HepG2 (cell line): ENCODE measurements around the gene GLCE. TPM values are rescaled to one million over a fixed set of nuclear protein-coding genes. Genes with fewer than 3 reads are reported as not detected.

Source experiments
- ATAC-seq: fragments of 200-7000 bp; cut with Tn5 transposase; 3 replicates; pipeline ENCODE4 v1.9.1; 2020; ENCODE audit warnings: mild to moderate bottlenecking, moderate library complexity
- BruUV-seq: library from RNA; stranded (reverse); fragments of 400-500 nt; replicated peaks from 2 replicates; lab custom pipeline; 2021; lab: Mats Ljungman, UMichigan
- CTCF ChIA-PET: fragments of 300-600 bp; formaldehyde crosslinking; extraction: SDS; loops from one replicate; lab custom pipeline; 2021; ENCODE audit warnings: low total read pairs, inconsistent platforms, low intra/inter-chr PET ratio; lab: Yijun Ruan, JAX
- POLR2A ChIA-PET: fragments of 350-600 bp; sonication (Branson Sonifier 250); formaldehyde crosslinking; loops from one replicate; lab custom pipeline; 2020; ENCODE audit warnings: antibody characterized with exemption, inconsistent platforms; lab: Yijun Ruan, JAX
- DNase-seq: peaks from one replicate; pipeline ENCODE4 v3.0.0-alpha.2; 2015; ENCODE audit warnings: low spot score
- FAIRE-seq: peaks from 3 replicates; lab custom pipeline; 2011; peaks lifted over from hg19 to GRCh38; lab: Jason Lieb, UNC
- H2AFZ ChIP-seq: one replicate; pipeline ENCODE4 v1.6.1; 2011; ENCODE audit warnings: low read length, inconsistent platforms
- H3K27ac ChIP-seq: fragments of 300-600 bp; 3 replicates; pipeline ENCODE4 v1.8.0; 2011; ENCODE audit warnings: mixed run types, mild to moderate bottlenecking, mixed read lengths, low read length, inconsistent platforms; ENCODE audit not compliant: insufficient read depth; ENCODE audit errors: extremely low read length
- H3K27me3 ChIP-seq, 2 experiments: fragments of 200-600 bp in 1 of 2; 2 replicates in 1 of 2; 3 replicates in 1 of 2; pipeline versions ENCODE4 v1.6.0 to v1.8.0; 2011; ENCODE audit warnings: low read length in 2 of 2, mild to moderate bottlenecking in 2 of 2, moderate library complexity in 2 of 2, inconsistent platforms in 1 of 2; ENCODE audit not compliant: insufficient read depth in 2 of 2, control insufficient read depth in 1 of 2
- H3K36me3 ChIP-seq, 2 experiments: fragments of 200-600 bp in 1 of 2; replicated peaks in 1 of 2; 2 replicates in 1 of 2; 3 replicates in 1 of 2; pipeline versions ENCODE4 v1.5.1 to v1.8.0; 2011; ENCODE audit warnings: low read length in 2 of 2, inconsistent platforms in 1 of 2; ENCODE audit not compliant: insufficient read depth in 2 of 2, control insufficient read depth in 1 of 2
- H3K4me1 ChIP-seq: 2 replicates; pipeline ENCODE4 v1.5.1; 2012; ENCODE audit warnings: low read length, inconsistent platforms; ENCODE audit not compliant: insufficient read depth
- H3K4me2 ChIP-seq: 2 replicates; pipeline ENCODE4 v1.6.0; 2011; ENCODE audit warnings: low read depth, low read length, inconsistent platforms
- H3K4me3 ChIP-seq, 3 experiments: fragments of 200-600 bp in 1 of 3; sonication (generic), shearing (Covaris generic) in 1 of 3; replicated peaks in 1 of 3; 2 replicates each; pipeline ENCODE4 v1.5.1; 2011 to 2016; ENCODE audit warnings: low read length in 3 of 3, inconsistent platforms in 2 of 3, low read depth in 2 of 3, mild to moderate bottlenecking in 2 of 3, control low read depth in 1 of 3, mixed read lengths in 1 of 3; ENCODE audit not compliant: insufficient read depth in 1 of 3
- H3K79me2 ChIP-seq: one replicate; pipeline ENCODE4 v1.6.1; 2011; ENCODE audit warnings: low read length, inconsistent platforms; ENCODE audit not compliant: insufficient read depth
- H3K9ac ChIP-seq: 2 replicates; pipeline ENCODE4 v1.6.0; 2011; ENCODE audit warnings: mild to moderate bottlenecking, low read depth, low read length, inconsistent platforms; ENCODE audit not compliant: insufficient read depth
- H3K9me3 ChIP-seq: 2 replicates; pipeline ENCODE4 v1.5.1; 2012; ENCODE audit warnings: mild to moderate bottlenecking, low read length
- H4K20me1 ChIP-seq: 2 replicates; pipeline ENCODE4 v1.6.0; 2011; ENCODE audit warnings: inconsistent platforms, mild to moderate bottlenecking, low read length, moderate library complexity; ENCODE audit not compliant: insufficient read depth
- ATF7 ChIP-seq, 2 experiments: fragments of 450-650 bp in 1 of 2; sonication (generic) in 1 of 2; formaldehyde crosslinking in 1 of 2; IDR thresholded peaks; 2 replicates each; pipeline versions ENCODE4 v1.4.0 to v1.6.1; 2016 to 2020; ENCODE audit warnings: antibody characterized with exemption in 1 of 2, mild to moderate bottlenecking in 1 of 2, missing genetic modification reagents in 1 of 2
- GABPB1 ChIP-seq: IDR thresholded peaks from 2 replicates; pipeline ENCODE4 v1.6.1; 2016; ENCODE audit warnings: mild to moderate bottlenecking, missing genetic modification reagents, moderate library complexity, missing compliant biosample characterization
- KDM3A ChIP-seq: IDR thresholded peaks from 2 replicates; pipeline ENCODE4 v1.6.1; 2018; ENCODE audit warnings: low read depth, missing compliant biosample characterization
- NFKBIZ ChIP-seq: IDR thresholded peaks from 2 replicates; pipeline ENCODE4 v1.6.1; 2018; ENCODE audit warnings: missing genetic modification reagents, missing compliant biosample characterization
- RORA ChIP-seq: sonication (generic); formaldehyde crosslinking; IDR thresholded peaks from 2 replicates; pipeline ENCODE4 v1.5.0; 2020; ENCODE audit warnings: mild to moderate bottlenecking, missing genetic modification reagents, moderate library complexity
- SUZ12 ChIP-seq: fragments of 150-350 bp; IDR thresholded peaks from 2 replicates; pipeline ENCODE4 v1.6.1; 2014; ENCODE audit warnings: low read depth, low read length
- TCF7 ChIP-seq: sonication (generic); IDR thresholded peaks from 2 replicates; pipeline ENCODE4 v1.6.1; 2016; ENCODE audit warnings: antibody characterized with exemption, low read depth
- TEAD2 ChIP-seq: sonication (generic); formaldehyde crosslinking; IDR thresholded peaks from 2 replicates; pipeline ENCODE4 v1.9.0; 2021; ENCODE audit warnings: missing genetic modification reagents
- ZKSCAN8 ChIP-seq: IDR thresholded peaks from 2 replicates; pipeline ENCODE4 v1.6.1; 2016; ENCODE audit warnings: borderline replicate concordance, missing genetic modification reagents, missing compliant biosample characterization
- whole genome bisulfite sequencing: methylation state at CpG from one replicate; pipeline ENCODE4 v1.1.6; 2017; ENCODE audit warnings: low lambda C conversion rate; 5-methylcytosine and 5-hydroxymethylcytosine counted together
- in situ Hi-C: cut with HindIII; loops from 2 replicates; pipeline ENCODE4 v1.10.0; 2017; ENCODE audit warnings: low pct_unique_long_range_greater_than_20kb; ENCODE audit not compliant: extremely low pct_ligation_motif_present
- intact Hi-C: fragments of 100-400 bp; cut with micrococcal nuclease; formaldehyde crosslinking; loops from one replicate; pipeline ENCODE4 v1.10.0; 2022; ENCODE audit not compliant: unreplicated experiment
- polyA plus RNA-seq, 8 experiments: library from polyadenylated mRNA; depleted of rRNA in 3 of 8; stranded (reverse) in 7 of 8; unstranded in 1 of 8; fragments of >200 nt; fragmentation: Illumina TruSeq in 4 of 8; extraction: Trizol in 4 of 8; gene quantifications; 2 replicates each; pipeline versions ENCODE4 v1.2.1 to v1.2.3, GENCODE V29; 2011 to 2016; ENCODE audit warnings: low read depth in 4 of 8, missing spikeins in 1 of 8, mixed read lengths in 1 of 8; ENCODE audit not compliant: insufficient read depth in 1 of 8
- total RNA-seq, 5 experiments: library from RNA; depleted of rRNA; stranded (reverse); fragments of >200 nt; fragmentation: Illumina TruSeq; extraction: Trizol; gene quantifications; 2 replicates each; pipeline ENCODE4 v1.2.3, GENCODE V29; 2016; ENCODE audit warnings: low read depth in 1 of 5
- TF ChIP-seq, protein P1 (sequence below): sonication (generic); formaldehyde crosslinking; IDR thresholded peaks from 2 replicates; pipeline ENCODE4 v1.4.0; 2020; ENCODE audit warnings: missing genetic modification reagents, low read depth, mild to moderate bottlenecking, borderline replicate concordance
- TF ChIP-seq, protein P2 (sequence below): sonication (generic); formaldehyde crosslinking; IDR thresholded peaks from 2 replicates; pipeline ENCODE4 v1.8.0; 2023; ENCODE audit warnings: mild to moderate bottlenecking, missing genetic modification reagents
- TF ChIP-seq, protein P3 (sequence below): sonication (generic); formaldehyde crosslinking; conservative IDR thresholded peaks from 2 replicates; pipeline ENCODE4 v1.4.0; 2020; ENCODE audit warnings: mild to moderate bottlenecking, missing genetic modification reagents, moderate library complexity
- TF ChIP-seq, protein P4 (sequence below): sonication (generic); formaldehyde crosslinking; IDR thresholded peaks from 2 replicates; pipeline ENCODE4 v1.8.1; 2023; ENCODE audit warnings: mild to moderate bottlenecking, inconsistent platforms, moderate library complexity, missing genetic modification reagents, borderline replicate concordance

GLCE gene
- total and polyA plus RNA-seq, 2 of the 13 experiments (the other 11 are each of a cell fraction or from before 2014, with no cell fraction given), result 12.9 to 23.4 TPM

DNA sequence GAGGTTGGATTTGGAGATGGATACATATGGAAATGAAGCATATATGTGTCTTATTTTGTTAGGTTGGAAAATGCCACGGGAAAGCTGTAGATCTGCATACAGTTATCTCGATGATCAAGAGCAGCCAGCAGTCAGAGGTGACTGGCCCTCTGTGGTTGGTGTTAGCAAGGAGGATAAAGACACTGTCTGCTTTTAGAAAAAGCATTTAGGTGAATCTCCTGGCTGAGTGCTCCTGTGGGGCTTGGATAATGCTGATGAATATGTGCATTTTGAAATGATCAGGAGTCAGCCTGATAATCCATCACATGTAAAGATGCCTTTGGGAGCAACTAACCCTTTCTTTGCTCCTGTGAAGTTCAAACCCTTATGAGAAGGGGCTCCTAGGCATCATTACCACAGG, 24.9 kb upstream of the GLCE start:
- H3K27ac ChIP-seq, result no peak overlapping the region
- POLR2A ChIA-PET, result no interaction called here
- 61% methylated on average over 2 of the region's 2 CpGs for WGBS
- no peak overlapping the region for H3K9ac ChIP-seq
- H3K4me1 ChIP-seq, result peaks cover 35% of the 10 kb centered on the region
- intact Hi-C loops (no loop called here), in situ Hi-C loops (no loop called here)
- H3K4me2 ChIP-seq, result no peak overlapping the region
- no peaks in the 10 kb centered on the region for H3K9me3 ChIP-seq
- 0 out of 5 replicates have a peak, but pooled peaks cover 0 to 11% of the 10 kb centered on the region in 2 experiments for H3K27me3 ChIP-seq
- H4K20me1 ChIP-seq, result no peaks in the 10 kb centered on the region
- no peak for ATAC-seq
- TF ChIP-seq NFKBIZ (CRISPR knock-in tag), result no peak
- no peak for TF ChIP-seq TEAD2 (CRISPR knock-in tag)
- no peak for TF ChIP-seq ATF7 (IDR thresholded peaks at IDR 0.05)
- TF ChIP-seq ATF7 (CRISPR knock-in tag; IDR thresholded peaks at IDR 0.05), result no peak
- TF ChIP-seq KDM3A, result no peak
- no peak for TF ChIP-seq RORA (CRISPR knock-in tag)
- TF ChIP-seq SUZ12, result no peak
- TF ChIP-seq GABPB1, result no peak
- TF ChIP-seq, protein P1, sequence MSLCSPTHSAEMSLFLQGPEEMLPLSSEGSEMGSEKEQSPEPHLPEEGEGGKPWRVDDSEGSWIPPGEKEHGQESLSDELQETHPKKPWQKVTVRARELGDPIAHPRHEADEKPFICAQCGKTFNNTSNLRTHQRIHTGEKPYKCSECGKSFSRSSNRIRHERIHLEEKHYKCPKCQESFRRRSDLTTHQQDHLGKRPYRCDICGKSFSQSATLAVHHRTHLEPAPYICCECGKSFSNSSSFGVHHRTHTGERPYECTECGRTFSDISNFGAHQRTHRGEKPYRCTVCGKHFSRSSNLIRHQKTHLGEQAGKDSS (CRISPR knock-in tag), result no peak
- H3K36me3 ChIP-seq, result no peaks in the 10 kb centered on the region
- no peak for DNase-seq
- FAIRE-seq, result no peak
- CTCF ChIA-PET, result no interaction called here
- no TSS peak for BruUV-seq
- no peak overlapping the region for H2AFZ ChIP-seq
- no peaks in the 10 kb centered on the region for H3K79me2 ChIP-seq
- H3K4me3 ChIP-seq, result no peak overlapping the region

DNA sequence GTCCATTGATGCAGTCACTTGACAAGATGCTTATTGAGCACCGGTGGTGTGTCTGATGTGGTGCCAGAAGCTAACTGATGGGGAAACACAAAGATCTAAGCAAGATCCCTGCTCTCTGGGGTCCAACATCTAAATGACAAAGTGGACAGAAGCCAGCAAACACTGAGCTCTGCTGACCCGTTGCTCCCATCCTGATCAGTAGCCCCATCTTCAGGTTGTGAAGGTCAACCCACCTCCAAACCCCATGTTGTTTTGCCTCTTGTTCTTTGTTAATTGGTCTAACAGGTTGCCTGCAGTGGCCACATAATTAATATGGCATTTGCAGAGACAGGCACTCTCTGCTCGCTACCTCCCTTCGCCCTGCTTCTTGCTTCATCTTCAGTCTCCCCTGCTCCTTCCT, 21.5 kb upstream of the GLCE start:
- no peaks in the 10 kb centered on the region for H3K36me3 ChIP-seq
- ChIA-PET CTCF (no interaction called here), POLR2A (no interaction called here)
- H3K4me1 ChIP-seq, result peaks cover under 1% of the 10 kb centered on the region
- no peaks in the 10 kb centered on the region for H4K20me1 ChIP-seq
- ATAC-seq (no peak), FAIRE-seq (no peak), DNase-seq (no peak)
- H3K9me3 ChIP-seq, result no peaks in the 10 kb centered on the region
- no peak overlapping the region for H3K4me2 ChIP-seq
- no peak overlapping the region for H2AFZ ChIP-seq
- H3K27me3 ChIP-seq, result 0 out of 5 replicates have a peak, but pooled peaks cover 0 to 8% of the 10 kb centered on the region in 2 experiments
- in situ Hi-C loops, result no loop called here
- intact Hi-C loops, result no loop called here
- no peak overlapping the region for H3K4me3 ChIP-seq
- H3K27ac ChIP-seq, result no peak overlapping the region
- 36% methylated on average over 4 of the region's 4 CpGs for WGBS
- no peak overlapping the region for H3K9ac ChIP-seq
- BruUV-seq, result no TSS peak
- no peaks in the 10 kb centered on the region for H3K79me2 ChIP-seq
- TF ChIP-seq, protein P2, sequence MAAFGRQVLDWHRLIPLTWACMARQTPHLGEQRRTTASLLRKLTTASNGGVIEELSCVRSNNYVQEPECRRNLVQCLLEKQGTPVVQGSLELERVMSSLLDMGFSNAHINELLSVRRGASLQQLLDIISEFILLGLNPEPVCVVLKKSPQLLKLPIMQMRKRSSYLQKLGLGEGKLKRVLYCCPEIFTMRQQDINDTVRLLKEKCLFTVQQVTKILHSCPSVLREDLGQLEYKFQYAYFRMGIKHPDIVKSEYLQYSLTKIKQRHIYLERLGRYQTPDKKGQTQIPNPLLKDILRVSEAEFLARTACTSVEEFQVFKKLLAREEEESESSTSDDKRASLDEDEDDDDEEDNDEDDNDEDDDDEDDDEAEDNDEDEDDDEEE (CRISPR knock-in tag), result no peak
- TF ChIP-seq TCF7 (no peak), ZKSCAN8 (CRISPR knock-in tag) (no peak)
- TF ChIP-seq, protein P3, sequence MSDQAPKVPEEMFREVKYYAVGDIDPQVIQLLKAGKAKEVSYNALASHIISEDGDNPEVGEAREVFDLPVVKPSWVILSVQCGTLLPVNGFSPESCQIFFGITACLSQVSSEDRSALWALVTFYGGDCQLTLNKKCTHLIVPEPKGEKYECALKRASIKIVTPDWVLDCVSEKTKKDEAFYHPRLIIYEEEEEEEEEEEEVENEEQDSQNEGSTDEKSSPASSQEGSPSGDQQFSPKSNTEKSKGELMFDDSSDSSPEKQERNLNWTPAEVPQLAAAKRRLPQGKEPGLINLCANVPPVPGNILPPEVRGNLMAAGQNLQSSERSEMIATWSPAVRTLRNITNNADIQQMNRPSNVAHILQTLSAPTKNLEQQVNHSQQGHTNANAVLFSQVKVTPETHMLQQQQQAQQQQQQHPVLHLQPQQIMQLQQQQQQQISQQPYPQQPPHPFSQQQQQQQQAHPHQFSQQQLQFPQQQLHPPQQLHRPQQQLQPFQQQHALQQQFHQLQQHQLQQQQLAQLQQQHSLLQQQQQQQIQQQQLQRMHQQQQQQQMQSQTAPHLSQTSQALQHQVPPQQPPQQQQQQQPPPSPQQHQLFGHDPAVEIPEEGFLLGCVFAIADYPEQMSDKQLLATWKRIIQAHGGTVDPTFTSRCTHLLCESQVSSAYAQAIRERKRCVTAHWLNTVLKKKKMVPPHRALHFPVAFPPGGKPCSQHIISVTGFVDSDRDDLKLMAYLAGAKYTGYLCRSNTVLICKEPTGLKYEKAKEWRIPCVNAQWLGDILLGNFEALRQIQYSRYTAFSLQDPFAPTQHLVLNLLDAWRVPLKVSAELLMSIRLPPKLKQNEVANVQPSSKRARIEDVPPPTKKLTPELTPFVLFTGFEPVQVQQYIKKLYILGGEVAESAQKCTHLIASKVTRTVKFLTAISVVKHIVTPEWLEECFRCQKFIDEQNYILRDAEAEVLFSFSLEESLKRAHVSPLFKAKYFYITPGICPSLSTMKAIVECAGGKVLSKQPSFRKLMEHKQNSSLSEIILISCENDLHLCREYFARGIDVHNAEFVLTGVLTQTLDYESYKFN (CRISPR knock-in tag), result no peak
- TF ChIP-seq, protein P4, sequence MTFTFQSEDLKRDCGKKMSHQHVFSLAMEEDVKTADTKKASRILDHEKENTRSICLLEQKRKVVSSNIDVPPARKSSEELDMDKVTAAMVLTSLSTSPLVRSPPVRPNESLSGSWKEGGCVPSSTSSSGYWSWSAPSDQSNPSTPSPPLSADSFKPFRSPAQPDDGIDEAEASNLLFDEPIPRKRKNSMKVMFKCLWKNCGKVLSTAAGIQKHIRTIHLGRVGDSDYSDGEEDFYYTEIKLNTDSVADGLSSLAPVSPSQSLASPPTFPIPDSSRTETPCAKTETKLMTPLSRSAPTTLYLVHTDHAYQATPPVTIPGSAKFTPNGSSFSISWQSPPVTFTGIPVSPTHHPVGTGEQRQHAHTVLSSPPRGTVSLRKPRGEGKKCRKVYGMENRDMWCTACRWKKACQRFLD, result no peak
